B cell (primary cell): ENCODE results near the gene ANKRD34A. TPM values are rescaled to one million over a fixed set of nuclear protein-coding genes. Genes with fewer than 3 reads are reported as not detected.

Experiments
- ATAC-seq: fragments of 200-7000 bp; cut with Tn5 transposase; one replicate; pipeline ENCODE4 v1.10.0; 2021; ENCODE audit warnings: low read depth, mild to moderate bottlenecking, moderate number of reproducible peaks, moderate library complexity
- CTCF ChIA-PET: fragments of 350-600 bp; sonication (Branson Sonifier 250); formaldehyde crosslinking; loops from one replicate; lab custom pipeline; 2021; ENCODE audit warnings: antibody characterized with exemption, inconsistent platforms; lab: Charles Lee
- POLR2A ChIA-PET: fragments of 350-600 bp; sonication (Branson Sonifier 250); formaldehyde crosslinking; loops from one replicate; lab custom pipeline; 2021; ENCODE audit warnings: antibody characterized with exemption; lab: Charles Lee
- DNase-seq: peaks from one replicate; pipeline ENCODE4 v3.0.0; 2013
- H2AFZ ChIP-seq: 2 replicates; pipeline ENCODE4 v1.6.1; 2012; ENCODE audit warnings: mild to moderate bottlenecking, low read depth, low read length; ENCODE audit not compliant: insufficient read depth, poor library complexity, severe bottlenecking
- H3K27ac ChIP-seq, 2 donors: 1 replicate in 1 of 2; 2 replicates in 1 of 2; pipeline ENCODE4 v1.5.1; 2012 to 2013; ENCODE audit warnings: low read length in 2 of 2, mild to moderate bottlenecking in 2 of 2, moderate library complexity in 1 of 2
- H3K27me3 ChIP-seq, 4 experiments: fragments of 200-600 bp in 1 of 4; sonication (generic) in 1 of 4; replicated peaks in 1 of 4; 1 replicate in 2 of 4; 2 replicates in 2 of 4; pipeline versions ENCODE4 v1.6.1 to v1.7.0; 2013 to 2016; ENCODE audit warnings: low read length in 3 of 4, mild to moderate bottlenecking in 2 of 4, mixed read lengths in 1 of 4, moderate library complexity in 1 of 4; ENCODE audit not compliant: insufficient read depth in 4 of 4, control insufficient read depth in 3 of 4; ENCODE audit errors: control extremely low read depth in 1 of 4
- H3K36me3 ChIP-seq, 2 experiments: replicated peaks in 1 of 2; 1 replicate in 1 of 2; 2 replicates in 1 of 2; pipeline versions ENCODE4 v1.6.1 to v1.7.1; 2013; ENCODE audit warnings: low read length in 1 of 2; ENCODE audit not compliant: insufficient read depth in 2 of 2, control insufficient read depth in 1 of 2; ENCODE audit errors: control extremely low read depth in 1 of 2, extremely low read depth in 1 of 2
- H3K4me1 ChIP-seq, 2 donors: fragments of 200-600 bp in 1 of 2; sonication (generic) in 1 of 2; 1 replicate in 1 of 2; 2 replicates in 1 of 2; pipeline versions ENCODE4 v1.5.1 to v1.6.1; 2013 to 2017; ENCODE audit warnings: low read length in 2 of 2; ENCODE audit not compliant: control insufficient read depth in 2 of 2, insufficient read depth in 2 of 2
- H3K4me2 ChIP-seq: replicated peaks from 2 replicates; pipeline ENCODE3; 2012; ENCODE audit warnings: mild to moderate bottlenecking, low read depth, low read length; ENCODE audit not compliant: poor library complexity, severe bottlenecking
- H3K4me3 ChIP-seq, 5 experiments: fragments of 200-600 bp in 1 of 5; sonication (generic) in 1 of 5; 1 replicate in 3 of 5; 2 replicates in 2 of 5; pipeline versions ENCODE4 v1.5.1 to v1.7.0; 2011 to 2016; ENCODE audit warnings: low read length in 4 of 5, mild to moderate bottlenecking in 4 of 5, low read depth in 2 of 5, control low read depth in 1 of 5, moderate library complexity in 1 of 5; ENCODE audit not compliant: insufficient read depth in 1 of 5; ENCODE audit errors: control extremely low read depth in 1 of 5, extremely low read depth in 1 of 5
- H3K79me2 ChIP-seq: fragments of 200-600 bp; sonication (generic); one replicate; pipeline ENCODE4 v1.6.0; 2016; ENCODE audit warnings: low read length; ENCODE audit not compliant: control insufficient read depth, insufficient read depth
- H3K9ac ChIP-seq: fragments of 200-600 bp; sonication (generic); 2 replicates; pipeline ENCODE4 v1.6.1; 2017; ENCODE audit warnings: mild to moderate bottlenecking, low read length, moderate library complexity
- H3K9me3 ChIP-seq, 3 donors: one replicate each; pipeline versions ENCODE4 v1.6.1 to v1.7.1; 2013; ENCODE audit warnings: low read length in 2 of 3; ENCODE audit not compliant: control insufficient read depth in 2 of 3, insufficient read depth in 1 of 3; ENCODE audit errors: control extremely low read depth in 1 of 3
- H4K20me1 ChIP-seq: 2 replicates; pipeline ENCODE4 v1.6.0; 2012; ENCODE audit warnings: mild to moderate bottlenecking, low read length; ENCODE audit not compliant: insufficient read depth, control insufficient read depth, poor library complexity, severe bottlenecking
- H3K27ac Mint-ChIP-seq: one replicate; pipeline ENCODE4 v1.8.0; 2021; ENCODE audit warnings: mixed read lengths
- H3K27me3 Mint-ChIP-seq: one replicate; pipeline ENCODE4 v1.8.0; 2021; ENCODE audit warnings: mixed read lengths
- H3K4me1 Mint-ChIP-seq: one replicate; pipeline ENCODE4 v1.8.0; 2021; ENCODE audit warnings: mixed read lengths
- H3K4me3 Mint-ChIP-seq: one replicate; pipeline ENCODE4 v1.8.0; 2021; ENCODE audit warnings: mixed read lengths
- H3K9me3 Mint-ChIP-seq: one replicate; pipeline ENCODE4 v1.8.0; 2022; ENCODE audit warnings: mixed read lengths; ENCODE audit not compliant: insufficient read depth
- EZH2 ChIP-seq: IDR thresholded peaks from 2 replicates; pipeline ENCODE4 v1.6.1; 2012; ENCODE audit warnings: borderline replicate concordance, low read depth, mild to moderate bottlenecking, moderate library complexity, low read length; ENCODE audit not compliant: insufficient read depth, poor library complexity, severe bottlenecking
- WGBS: methylation state at CpG from one replicate; pipeline ENCODE4 v1.1.5; 2013; ENCODE audit warnings: missing lambda C conversion rate; ENCODE audit not compliant: insufficient coverage; 5-methylcytosine and 5-hydroxymethylcytosine counted together
- intact Hi-C: fragments of 100-400 bp; cut with micrococcal nuclease; formaldehyde crosslinking; loops from one replicate; pipeline ENCODE4 v1.10.0; 2022
- polyA plus RNA-seq: library from polyadenylated mRNA; depleted of rRNA; stranded (reverse); fragments of >200 nt; gene quantifications from 2 replicates; pipeline ENCODE4 v1.2.3, GENCODE V29; 2012
- total RNA-seq, 2 donors: library from RNA; stranded (reverse); fragments of 120-200 nt in 1 of 2; gene quantifications; 1 replicate in 1 of 2; 2 replicates in 1 of 2; pipeline versions ENCODE4 v1.2.3 to v1.2.4, GENCODE V29; 2013 to 2022
- TF ChIP-seq, protein P1 (sequence below): fragments of 200-600 bp; IDR thresholded peaks from one replicate; pipeline ENCODE4 v1.8.0; 2022; ENCODE audit warnings: antibody characterized with exemption, mild to moderate bottlenecking

Gene ANKRD34A
- total and polyA plus RNA-seq, 2 donors (not counting 1 experiment from before 2014, with no cell fraction given) = 0.86 to 1.8 TPM

DNA sequence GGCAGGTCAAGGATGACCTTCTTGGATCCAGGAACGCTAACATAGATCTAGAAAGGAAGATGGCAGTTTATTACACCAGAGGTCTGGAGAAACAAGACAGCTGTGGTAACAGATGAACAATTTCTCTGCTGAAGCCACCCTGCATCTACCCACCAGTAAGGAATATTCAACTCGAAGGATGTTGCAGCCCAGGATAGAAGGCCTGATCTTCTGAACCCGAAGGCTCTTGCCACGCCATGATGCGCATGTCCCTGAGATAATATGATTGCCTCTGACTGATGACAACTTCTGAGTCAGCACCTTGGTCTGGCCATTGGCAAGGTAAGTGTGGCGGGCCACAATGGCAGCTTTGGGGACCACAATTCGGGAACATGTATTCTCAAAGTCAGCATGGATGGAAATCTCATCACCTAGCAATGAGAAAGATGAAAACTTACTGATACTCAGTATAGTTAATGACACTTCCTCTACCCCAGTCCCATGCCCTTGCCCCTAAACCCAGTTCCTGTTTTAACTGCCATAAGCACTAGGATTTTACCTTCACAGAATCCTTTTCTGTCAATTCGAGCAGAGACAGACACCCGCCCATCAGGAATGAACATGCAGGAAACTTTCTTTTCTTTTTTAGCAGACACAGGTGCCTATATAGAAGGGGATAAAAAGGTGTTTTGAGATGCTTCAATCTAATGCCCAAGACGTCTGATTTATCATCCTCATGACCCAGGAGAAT is 30.2 kb upstream of the ANKRD34A start:
- H3K4me3 Mint-ChIP-seq = peak overlapping the region; percentile 95
- ATAC-seq (no peak), DNase-seq (peak; percentile 40)
- TF ChIP-seq, protein P1, sequence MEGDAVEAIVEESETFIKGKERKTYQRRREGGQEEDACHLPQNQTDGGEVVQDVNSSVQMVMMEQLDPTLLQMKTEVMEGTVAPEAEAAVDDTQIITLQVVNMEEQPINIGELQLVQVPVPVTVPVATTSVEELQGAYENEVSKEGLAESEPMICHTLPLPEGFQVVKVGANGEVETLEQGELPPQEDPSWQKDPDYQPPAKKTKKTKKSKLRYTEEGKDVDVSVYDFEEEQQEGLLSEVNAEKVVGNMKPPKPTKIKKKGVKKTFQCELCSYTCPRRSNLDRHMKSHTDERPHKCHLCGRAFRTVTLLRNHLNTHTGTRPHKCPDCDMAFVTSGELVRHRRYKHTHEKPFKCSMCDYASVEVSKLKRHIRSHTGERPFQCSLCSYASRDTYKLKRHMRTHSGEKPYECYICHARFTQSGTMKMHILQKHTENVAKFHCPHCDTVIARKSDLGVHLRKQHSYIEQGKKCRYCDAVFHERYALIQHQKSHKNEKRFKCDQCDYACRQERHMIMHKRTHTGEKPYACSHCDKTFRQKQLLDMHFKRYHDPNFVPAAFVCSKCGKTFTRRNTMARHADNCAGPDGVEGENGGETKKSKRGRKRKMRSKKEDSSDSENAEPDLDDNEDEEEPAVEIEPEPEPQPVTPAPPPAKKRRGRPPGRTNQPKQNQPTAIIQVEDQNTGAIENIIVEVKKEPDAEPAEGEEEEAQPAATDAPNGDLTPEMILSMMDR = no peak
- no peak for TF ChIP-seq EZH2
- ChIA-PET CTCF (interaction anchor here (11.7 to 14.8 kb wide), 2 partner anchors 14 kb away, joined by 135 to 207 read pairs; no protein-coding TSS in a partner anchor), POLR2A (interaction anchor here (0.7 to 12.1 kb wide), 9 partner anchors 8 to 30 kb away, joined by 3 to 131 read pairs (median 5); partner anchors contain the start of genes ANKRD34A and POLR3GL)
- H3K9me3 Mint-ChIP-seq = no peaks in the 10 kb centered on the region
- Histone ChIP-seq H3K4me2 (peak overlapping the region; percentile 80), H3K4me1 (peaks cover 47 to 60% of the 10 kb centered on the region in 2 donors), H3K9ac (peak overlapping the region; percentile 81), H3K27me3 (no peaks in the 10 kb centered on the region), H3K79me2 (peaks cover 46% of the 10 kb centered on the region), H3K36me3 (peaks cover 12 to 40% of the 10 kb centered on the region in 2 experiments), H3K4me3 (peak overlapping the region; percentile 81 to 100 (median 95)), H2AFZ (no peak overlapping the region), H3K9me3 (no peaks in the 10 kb centered on the region), H4K20me1 (peaks cover 39% of the 10 kb centered on the region), H3K27ac (peak overlapping the region; percentile 18 to 82)
- intact Hi-C loops = loop anchor here (5.0 kb wide), 1 partner anchor 137 kb away; the partner anchor contains the start of gene PIAS3
- peak overlapping the region; percentile 100 for H3K27ac Mint-ChIP-seq
- no peaks in the 10 kb centered on the region for H3K27me3 Mint-ChIP-seq
- peaks cover 77% of the 10 kb centered on the region for H3K4me1 Mint-ChIP-seq
- 13% methylated on average over 7 of the region's 10 CpGs for WGBS
